ENCODE measurements around the gene PATE2.

Gene PATE2

GRCh38 chr11:125784678-125785077, 6.0 kb upstream of the PATE2 start:
- no peak overlapping the region for H2AFZ ChIP-seq (ENCODE audit: low read length)
- H4K20me1 ChIP-seq (ENCODE audit: insufficient read depth, low read length) = no peaks in the 10 kb centered on the region
- H3K4me3 ChIP-seq (ENCODE audit: low read length) = no peak overlapping the region
- H3K9ac ChIP-seq (ENCODE audit: low read length) = no peak overlapping the region
- DNase-seq = no peak
- no peaks in the 10 kb centered on the region for H3K9me2 ChIP-seq (replicated peaks; ENCODE audit: insufficient read depth, low read length)
- TF ChIP-seq EZH2phosphoT487 (IDR thresholded peaks at IDR 0.05; ENCODE audit: low read length) = no peak
- TF ChIP-seq CTCF (IDR thresholded peaks at IDR 0.05; ENCODE audit: low read length) = no peak
- TF ChIP-seq EZH2 (optimal IDR thresholded peaks at IDR 0.05; ENCODE audit: low read depth, low read length) = no peak
- H3K4me2 ChIP-seq (ENCODE audit: low read depth, low read length) = no peak overlapping the region
- H3F3A ChIP-seq (ENCODE audit: insufficient read depth, low read length) = no peaks in the 10 kb centered on the region
- H3K27me3 ChIP-seq (replicated peaks; ENCODE audit: insufficient read depth, low read length) = no peaks in the 10 kb centered on the region
- H3K79me2 ChIP-seq (ENCODE audit: low read length) = no peaks in the 10 kb centered on the region
- H3K36me3 ChIP-seq (replicated peaks; ENCODE audit: insufficient read depth, low read length) = no peaks in the 10 kb centered on the region
- H3K27ac ChIP-seq (ENCODE audit: low read length) = no peak overlapping the region
- no peaks in the 10 kb centered on the region for H3K9me3 ChIP-seq (replicated peaks; ENCODE audit: insufficient read depth, low read length)
- no peaks in the 10 kb centered on the region for H3K4me1 ChIP-seq (ENCODE audit: low read length)

- Histone ChIP-seq H3K27ac (ENCODE audit: low read length) (no peak overlapping the region), H2AFZ (ENCODE audit: low read length) (no peak overlapping the region), H3K79me2 (ENCODE audit: low read length) (no peaks in the 10 kb centered on the region), H3K4me3 (ENCODE audit: low read length) (no peak overlapping the region), H4K20me1 (ENCODE audit: insufficient read depth, low read length) (no peaks in the 10 kb centered on the region), H3K4me1 (ENCODE audit: low read length) (no peaks in the 10 kb centered on the region), H3K9me2 (replicated peaks; ENCODE audit: insufficient read depth, low read length) (no peaks in the 10 kb centered on the region), H3K27me3 (replicated peaks; ENCODE audit: insufficient read depth, low read length) (no peaks in the 10 kb centered on the region), H3F3A (ENCODE audit: insufficient read depth, low read length) (no peaks in the 10 kb centered on the region), H3K9ac (ENCODE audit: low read length) (no peak overlapping the region), H3K9me3 (replicated peaks; ENCODE audit: insufficient read depth, low read length) (no peaks in the 10 kb centered on the region), H3K4me2 (ENCODE audit: low read depth, low read length) (no peak overlapping the region), H3K36me3 (replicated peaks; ENCODE audit: insufficient read depth, low read length) (no peaks in the 10 kb centered on the region)
- no peak for DNase-seq
- no peak for TF ChIP-seq EZH2 (optimal IDR thresholded peaks at IDR 0.05; ENCODE audit: low read depth, low read length)
- TF ChIP-seq CTCF (IDR thresholded peaks at IDR 0.05; ENCODE audit: low read length) = no peak
- TF ChIP-seq EZH2phosphoT487 (IDR thresholded peaks at IDR 0.05; ENCODE audit: low read length) = no peak
These were observed 1.3 kb downstream of the PATE2 start for GRCh38 chr11:125777309-125777708.

GRCh38 chr11:125773516-125773915, 5.1 kb downstream of the PATE2 start:
- Histone ChIP-seq H3K4me3 (ENCODE audit: low read length) (no peak overlapping the region), H3K4me1 (ENCODE audit: low read length) (no peaks in the 10 kb centered on the region), H2AFZ (ENCODE audit: low read length) (no peak overlapping the region), H3F3A (ENCODE audit: insufficient read depth, low read length) (no peaks in the 10 kb centered on the region), H3K27ac (ENCODE audit: low read length) (no peak overlapping the region), H3K9me3 (replicated peaks; ENCODE audit: insufficient read depth, low read length) (no peaks in the 10 kb centered on the region), H3K4me2 (ENCODE audit: low read depth, low read length) (no peak overlapping the region), H3K9ac (ENCODE audit: low read length) (no peak overlapping the region), H3K36me3 (replicated peaks; ENCODE audit: insufficient read depth, low read length) (no peaks in the 10 kb centered on the region), H4K20me1 (ENCODE audit: insufficient read depth, low read length) (no peaks in the 10 kb centered on the region), H3K27me3 (replicated peaks; ENCODE audit: insufficient read depth, low read length) (no peaks in the 10 kb centered on the region), H3K9me2 (replicated peaks; ENCODE audit: insufficient read depth, low read length) (no peaks in the 10 kb centered on the region), H3K79me2 (ENCODE audit: low read length) (no peaks in the 10 kb centered on the region)
- no peak for DNase-seq
- no peak for TF ChIP-seq CTCF (IDR thresholded peaks at IDR 0.05; ENCODE audit: low read length)
- TF ChIP-seq EZH2phosphoT487 (IDR thresholded peaks at IDR 0.05; ENCODE audit: low read length) = no peak

All from MM.1S (cell line).